ENCODE measurements around the gene UQCRC1.

DNA sequence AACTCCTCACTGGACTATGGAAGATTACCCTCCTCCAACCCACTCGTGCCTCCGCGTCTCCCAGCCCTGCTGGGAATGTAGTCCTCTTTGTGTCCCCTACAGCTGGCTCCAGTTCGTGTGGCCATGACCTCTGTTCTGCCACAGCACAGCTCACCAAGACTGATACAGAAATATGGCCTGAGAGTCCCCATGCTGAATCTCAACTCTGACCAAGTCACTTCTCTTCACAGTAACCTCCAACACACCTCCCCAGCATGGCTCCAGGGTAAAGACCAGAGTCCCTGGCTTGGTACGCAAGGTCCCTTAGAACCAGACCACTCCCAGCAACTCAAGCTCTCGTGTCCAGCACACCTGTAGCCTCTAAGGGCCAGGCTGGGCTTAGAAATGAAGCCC, 12.0 kb downstream of the UQCRC1 start:
- TF ChIP-seq CTCF (IDR thresholded peaks at IDR 0.05), result no peak
- TF ChIP-seq POLR2A (IDR thresholded peaks at IDR 0.05), result no peak
- TF ChIP-seq POLR2AphosphoS5 (IDR thresholded peaks at IDR 0.05), result no peak
- TF ChIP-seq EP300 (IDR thresholded peaks at IDR 0.05), result no peak
